Activated T-helper 1 cell treated with anti-CD3 and anti-CD28 coated beads, Interleukin-12 subunit alpha, Interleukin-12 subunit beta, Interleukin-2, Interleukin-4 antibody, amounts not matched to agents 30 ng/mL and 10 ng/mL and 1 ng/mL, durations not matched to agents 14 hours and 24 hours and 36 hours (primary cell): ENCODE measurements around the gene RBL1. TPM values are rescaled to one million over a fixed set of nuclear protein-coding genes. Genes with fewer than 3 reads are reported as not detected.
A peak's percentile ranks its signal among the peaks of the same experiment; 100 is the strongest.
"Not testable (repeated sequence)": the region's sequence is repeated elsewhere in the genome, so short reads cannot be mapped to it uniquely, and the experiment has no call there.

Source experiments
- DNase-seq: peaks from one replicate; pipeline ENCODE4 v3.0.0; 2021; ENCODE audit warnings: low spot score
- H3K27ac Mint-ChIP-seq: one replicate; pipeline ENCODE4 v1.8.0; 2021; ENCODE audit warnings: mild to moderate bottlenecking, mixed read lengths
- H3K27me3 Mint-ChIP-seq: one replicate; pipeline ENCODE4 v1.8.0; 2022; ENCODE audit warnings: mild to moderate bottlenecking, moderate library complexity, mixed read lengths; ENCODE audit not compliant: insufficient read depth
- H3K36me3 Mint-ChIP-seq: one replicate; pipeline ENCODE4 v1.8.0; 2021; ENCODE audit warnings: low read depth, mixed read lengths
- H3K4me1 Mint-ChIP-seq: one replicate; pipeline ENCODE4 v1.8.0; 2021; ENCODE audit warnings: low read depth, mixed read lengths
- H3K4me3 Mint-ChIP-seq: one replicate; pipeline ENCODE4 v1.8.0; 2021; ENCODE audit warnings: mild to moderate bottlenecking, moderate library complexity, mixed read lengths
- H3K9me3 Mint-ChIP-seq: one replicate; pipeline ENCODE4 v1.8.0; 2021; ENCODE audit warnings: mixed read lengths
- intact Hi-C: fragments of 100-400 bp; cut with micrococcal nuclease; formaldehyde crosslinking; loops from one replicate; pipeline ENCODE4 v1.15.1; 2024
- total RNA-seq: library from RNA; stranded (reverse); gene quantifications from 2 replicates; pipeline ENCODE4 v1.2.3, GENCODE V29; 2022

The RBL1 gene
- total RNA-seq, 1 donor from 2014 or later: 49.2 TPM

GRCh38 chr20:37055276-37055675 lies 40.5 kb downstream of the RBL1 start:
- Mint-ChIP-seq H3K27me3 (no peaks in the 10 kb centered on the region), H3K9me3 (no peaks in the 10 kb centered on the region), H3K36me3 (peaks cover 59% of the 10 kb centered on the region), H3K27ac (no peak overlapping the region), H3K4me3 (no peak overlapping the region), H3K4me1 (peaks cover 12% of the 10 kb centered on the region)
- no peak for DNase-seq
- intact Hi-C loops: no loop called here

DNA sequence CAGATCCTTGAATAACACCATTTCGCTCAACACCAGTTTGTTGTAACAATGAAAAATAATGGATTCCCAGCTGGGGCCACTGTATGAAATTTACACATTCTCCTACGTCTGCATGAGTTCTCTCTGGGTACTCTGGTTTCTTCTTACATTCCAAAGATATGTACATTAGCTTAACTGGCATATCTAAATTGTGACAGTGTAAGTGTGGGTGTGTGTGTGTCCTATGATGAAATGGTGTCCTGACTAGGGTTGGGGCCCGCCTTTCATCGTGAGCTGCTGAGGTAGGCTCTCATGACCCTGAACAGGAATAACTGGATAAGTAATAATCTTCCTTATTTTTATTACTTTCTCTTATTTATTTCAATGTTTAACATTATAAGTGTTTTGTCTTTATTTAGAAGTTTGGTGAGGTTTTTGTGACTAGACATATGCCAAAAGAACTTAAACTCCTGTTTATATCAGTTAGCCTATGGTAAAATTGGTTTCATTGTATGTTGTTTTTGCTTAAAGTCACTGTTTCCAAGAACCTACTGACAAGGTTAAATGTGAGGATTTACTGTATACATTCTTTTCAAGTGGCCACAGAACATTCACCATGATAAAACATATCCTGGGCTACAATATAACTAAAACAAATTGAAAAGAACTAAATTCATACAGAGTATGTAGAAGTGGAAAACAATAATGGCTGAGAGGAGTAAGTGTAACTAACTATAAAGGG lies 42.4 kb downstream of the RBL1 start:
- H3K27me3 Mint-ChIP-seq: no peaks in the 10 kb centered on the region
- peaks cover 58% of the 10 kb centered on the region for H3K36me3 Mint-ChIP-seq
- intact Hi-C loops: no loop called here
- no peak for DNase-seq
- H3K4me1 Mint-ChIP-seq: peaks cover 13% of the 10 kb centered on the region
- H3K9me3 Mint-ChIP-seq: no peaks in the 10 kb centered on the region
- H3K4me3 Mint-ChIP-seq: no peak overlapping the region
- peak overlapping the region; percentile 44 for H3K27ac Mint-ChIP-seq

DNA sequence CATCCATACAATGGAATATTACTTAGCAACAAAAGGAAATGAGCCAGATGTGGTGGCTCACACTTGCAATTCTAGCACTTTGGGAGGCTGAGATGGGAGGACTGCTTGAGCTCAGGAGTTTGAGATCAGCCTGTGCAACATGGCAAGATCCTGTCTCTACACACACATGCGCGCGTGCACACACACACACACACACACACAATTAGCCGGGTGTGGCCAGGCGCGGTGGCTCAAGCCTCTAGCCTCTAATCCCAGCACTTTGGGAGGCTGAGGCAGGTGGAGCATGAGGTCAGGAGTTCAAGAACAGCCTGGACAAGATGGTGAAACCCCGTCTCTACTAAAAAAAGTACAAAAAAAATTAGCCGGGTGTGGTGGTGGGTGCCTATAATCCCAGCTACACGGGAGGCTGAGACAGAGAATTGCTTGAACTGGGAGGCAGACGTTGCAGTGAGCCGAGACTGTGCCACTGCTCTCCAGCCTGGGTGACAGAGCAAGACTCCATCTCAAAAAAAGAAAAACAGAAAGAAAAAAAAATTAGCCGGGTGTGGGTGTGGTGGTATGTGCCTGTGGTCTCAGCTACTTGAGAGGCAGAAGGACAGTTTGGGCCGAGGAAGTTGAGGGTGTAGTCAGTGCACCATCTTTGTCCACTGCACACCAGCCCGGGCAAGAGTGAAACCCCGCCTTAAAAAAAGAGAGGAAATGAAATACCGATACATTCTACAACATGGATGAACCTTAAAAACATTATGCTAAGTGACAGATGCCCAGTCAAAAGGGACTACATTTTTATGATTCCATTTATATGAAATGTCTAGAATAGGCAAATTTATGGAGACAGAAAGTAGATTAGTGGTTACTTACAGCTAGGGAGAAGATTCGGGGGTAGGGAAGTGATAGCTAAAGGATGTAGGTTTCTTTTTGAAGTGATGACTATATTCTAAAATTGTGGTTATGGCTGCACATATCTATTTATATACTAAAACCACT lies 52.5 kb downstream of the RBL1 start:
- peaks cover 45% of the 10 kb centered on the region for H3K4me1 Mint-ChIP-seq
- DNase-seq: peak; percentile 40
- H3K9me3 Mint-ChIP-seq: no peaks in the 10 kb centered on the region
- peak overlapping the region; percentile 87 for H3K27ac Mint-ChIP-seq
- H3K36me3 Mint-ChIP-seq: peaks cover 61% of the 10 kb centered on the region
- peak overlapping the region; percentile 72 for H3K4me3 Mint-ChIP-seq
- H3K27me3 Mint-ChIP-seq: no peaks in the 10 kb centered on the region
- intact Hi-C loops: loop anchor here (1.0 to 2.0 kb wide), 3 partner anchors 28 to 52 kb away; partner anchors contain the start of gene RBL1

DNA sequence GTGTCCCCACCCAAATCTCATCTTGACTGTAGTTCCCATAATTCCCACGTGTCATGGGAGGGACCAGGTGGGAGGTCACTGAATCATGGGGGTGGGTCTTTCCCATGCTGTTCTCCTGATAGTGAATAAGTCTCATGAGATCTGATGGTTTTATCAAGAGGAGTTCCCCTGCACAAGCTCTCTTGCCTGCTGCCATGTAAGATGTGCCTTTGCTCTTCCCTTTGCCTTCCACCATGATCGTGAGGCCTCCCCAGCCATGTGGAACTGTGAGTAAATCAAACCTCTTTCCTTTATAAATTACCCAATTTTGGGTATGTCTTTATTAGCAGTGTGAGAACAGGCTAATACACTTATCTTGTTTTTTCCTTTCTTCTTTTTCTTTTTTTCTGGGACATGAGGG lies 56.4 kb downstream of the RBL1 start:
- H3K27ac Mint-ChIP-seq, DNase-seq, intact Hi-C loops, H3K4me3 Mint-ChIP-seq, H3K27me3 Mint-ChIP-seq, H3K9me3 Mint-ChIP-seq: not testable (repeated sequence)
- Mint-ChIP-seq H3K36me3 (peaks cover 47% of the 10 kb centered on the region), H3K4me1 (peaks cover 28% of the 10 kb centered on the region)

DNA sequence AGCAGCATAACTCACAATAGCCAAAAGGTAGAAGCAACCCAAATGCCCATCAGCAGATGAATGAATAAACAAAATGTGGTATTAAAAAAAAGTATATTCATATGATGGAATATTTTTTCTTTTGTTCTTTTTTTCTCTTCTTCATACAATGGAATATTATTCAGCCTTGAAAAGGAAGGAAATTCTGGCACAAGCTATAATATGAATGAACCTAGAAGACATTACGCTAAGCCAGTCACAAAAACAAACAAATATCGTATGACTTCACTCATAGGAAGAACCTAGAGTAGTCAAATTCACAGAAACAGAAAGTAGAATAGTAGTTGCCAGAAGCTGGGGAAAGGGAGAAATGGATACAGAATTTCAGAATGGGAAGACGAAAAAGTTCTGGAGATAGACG lies 63.7 kb downstream of the RBL1 start:
- Mint-ChIP-seq H3K27me3 (no peaks in the 10 kb centered on the region), H3K27ac (no peak overlapping the region), H3K9me3 (peaks cover 5% of the 10 kb centered on the region), H3K36me3 (peaks cover 31% of the 10 kb centered on the region), H3K4me3 (no peak overlapping the region), H3K4me1 (peaks cover 21% of the 10 kb centered on the region)
- no peak for DNase-seq
- intact Hi-C loops: no loop called here

GRCh38 chr20:37020636-37021035 lies 75.2 kb downstream of the RBL1 start:
- Mint-ChIP-seq H3K36me3 (peaks cover 44% of the 10 kb centered on the region), H3K9me3 (no peaks in the 10 kb centered on the region), H3K27ac (no peak overlapping the region), H3K4me1 (peaks cover 22% of the 10 kb centered on the region), H3K4me3 (no peak overlapping the region), H3K27me3 (no peaks in the 10 kb centered on the region)
- no peak for DNase-seq
- intact Hi-C loops: no loop called here

GRCh38 chr20:37012631-37013030 lies 83.2 kb downstream of the RBL1 start:
- not testable (repeated sequence) for H3K4me3 Mint-ChIP-seq, DNase-seq, H3K27me3 Mint-ChIP-seq, H3K27ac Mint-ChIP-seq, H3K9me3 Mint-ChIP-seq
- Mint-ChIP-seq H3K36me3 (peaks cover 25% of the 10 kb centered on the region), H3K4me1 (peaks cover 35% of the 10 kb centered on the region)
- intact Hi-C loops: loop anchor here (10.0 kb wide), 1 partner anchor 162 kb away; the partner anchor contains the start of genes MROH8 and RPN2

DNA sequence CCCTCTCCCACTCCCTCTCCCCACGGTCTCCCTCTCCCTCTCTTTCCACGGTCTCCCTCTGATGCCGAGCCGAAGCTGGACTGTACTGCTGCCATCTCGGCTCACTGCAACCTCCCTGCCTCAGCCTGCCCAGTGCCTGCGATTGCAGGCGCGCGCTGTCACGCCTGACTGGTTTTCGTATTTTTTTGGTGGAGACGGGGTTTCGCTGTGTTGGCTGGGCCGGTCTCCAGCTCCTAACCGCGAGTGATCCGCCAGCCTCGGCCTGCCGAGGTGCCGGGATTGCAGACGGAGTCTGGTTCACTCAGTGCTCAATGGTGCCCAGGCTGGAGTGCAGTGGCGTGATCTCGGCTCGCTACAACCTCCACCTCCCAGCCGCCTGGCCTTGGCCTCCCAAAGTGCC lies 83.9 kb downstream of the RBL1 start:
- H3K27ac Mint-ChIP-seq, H3K9me3 Mint-ChIP-seq, H3K4me3 Mint-ChIP-seq, H3K27me3 Mint-ChIP-seq, DNase-seq: not testable (repeated sequence)
- intact Hi-C loops: loop anchor here (10.0 kb wide), 1 partner anchor 163 kb away; the partner anchor contains the start of genes MROH8 and RPN2
- Mint-ChIP-seq H3K36me3 (peaks cover 20% of the 10 kb centered on the region), H3K4me1 (peaks cover 28% of the 10 kb centered on the region)

DNA sequence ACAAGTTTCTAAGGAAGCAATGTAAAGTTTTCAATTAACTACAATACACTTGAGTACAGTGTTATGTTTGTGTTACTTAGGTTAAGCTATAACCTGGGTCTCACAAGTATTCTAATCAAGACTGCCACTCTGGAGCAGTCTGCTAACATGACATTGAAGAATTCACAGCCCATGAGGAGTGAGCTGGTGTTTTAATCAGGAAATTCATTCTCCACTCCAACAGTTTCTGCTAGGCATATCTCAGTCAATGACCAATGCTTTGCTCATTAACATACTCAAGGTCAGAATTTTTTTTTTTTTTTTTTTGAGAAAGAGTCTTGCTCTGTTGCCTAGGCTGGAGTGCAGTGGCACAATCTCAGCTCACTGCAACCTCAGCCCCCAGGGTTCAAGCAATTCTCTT lies 84.7 kb downstream of the RBL1 start:
- DNase-seq: no peak
- H3K27ac Mint-ChIP-seq: no peak overlapping the region
- peaks cover 22% of the 10 kb centered on the region for H3K4me1 Mint-ChIP-seq
- no peaks in the 10 kb centered on the region for H3K27me3 Mint-ChIP-seq
- intact Hi-C loops: loop anchor here (10.0 kb wide), 1 partner anchor 164 kb away; the partner anchor contains the start of genes MROH8 and RPN2
- H3K9me3 Mint-ChIP-seq: no peaks in the 10 kb centered on the region
- no peak overlapping the region for H3K4me3 Mint-ChIP-seq
- H3K36me3 Mint-ChIP-seq: peaks cover 15% of the 10 kb centered on the region

GRCh38 chr20:37007898-37008649 lies 87.7 kb downstream of the RBL1 start:
- intact Hi-C loops: loop anchor here (1.0 kb wide), 1 partner anchor 73 kb away; no protein-coding TSS in a partner anchor
- Mint-ChIP-seq H3K27ac (peak overlapping the region; percentile 72), H3K9me3 (no peaks in the 10 kb centered on the region), H3K4me3 (no peak overlapping the region), H3K27me3 (no peaks in the 10 kb centered on the region), H3K4me1 (peaks cover 21% of the 10 kb centered on the region), H3K36me3 (peaks cover 20% of the 10 kb centered on the region)
- DNase-seq: no peak

GRCh38 chr20:37005062-37005942 lies 90.5 kb downstream of the RBL1 start:
- H3K27ac Mint-ChIP-seq, H3K27me3 Mint-ChIP-seq, H3K4me3 Mint-ChIP-seq, DNase-seq, intact Hi-C loops, H3K9me3 Mint-ChIP-seq: not testable (repeated sequence)
- Mint-ChIP-seq H3K36me3 (peaks cover 21% of the 10 kb centered on the region), H3K4me1 (peaks cover 21% of the 10 kb centered on the region)

DNA sequence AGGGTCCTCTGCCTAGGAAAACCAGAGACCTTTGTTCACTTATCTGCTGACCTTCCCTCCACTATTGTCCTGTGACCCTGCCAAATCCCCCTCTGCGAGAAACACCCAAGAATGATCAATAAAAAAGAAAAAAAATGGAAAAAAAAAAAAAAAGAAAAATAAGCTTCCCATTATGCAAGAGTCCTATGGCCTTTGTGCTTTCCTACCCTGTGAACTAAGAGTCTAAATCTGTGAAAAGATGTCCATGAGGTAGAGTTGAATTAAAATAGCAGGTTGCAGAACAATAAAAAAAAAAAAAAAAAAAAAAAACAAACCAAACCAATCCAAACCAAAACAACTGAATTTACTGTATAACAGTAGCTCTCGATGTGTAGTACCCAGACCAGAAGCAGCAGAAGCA lies 94.2 kb downstream of the RBL1 start:
- DNase-seq, H3K27me3 Mint-ChIP-seq, intact Hi-C loops, H3K9me3 Mint-ChIP-seq, H3K4me3 Mint-ChIP-seq, H3K27ac Mint-ChIP-seq: not testable (repeated sequence)
- Mint-ChIP-seq H3K36me3 (peaks cover 36% of the 10 kb centered on the region), H3K4me1 (peaks cover 13% of the 10 kb centered on the region)
